Measurements from ENCODE around the gene UBL4B.

Gene UBL4B

GRCh38 chr1:110159168-110159567 lies 46.9 kb downstream of the UBL4B start:
- no peak for FAIRE-seq

- FAIRE-seq: no peak
These were observed 48.4 kb downstream of the UBL4B start for GRCh38 chr1:110160538-110161100.

- FAIRE-seq: no peak
These were observed 48.9 kb downstream of the UBL4B start for GRCh38 chr1:110161165-110161564.

DNA sequence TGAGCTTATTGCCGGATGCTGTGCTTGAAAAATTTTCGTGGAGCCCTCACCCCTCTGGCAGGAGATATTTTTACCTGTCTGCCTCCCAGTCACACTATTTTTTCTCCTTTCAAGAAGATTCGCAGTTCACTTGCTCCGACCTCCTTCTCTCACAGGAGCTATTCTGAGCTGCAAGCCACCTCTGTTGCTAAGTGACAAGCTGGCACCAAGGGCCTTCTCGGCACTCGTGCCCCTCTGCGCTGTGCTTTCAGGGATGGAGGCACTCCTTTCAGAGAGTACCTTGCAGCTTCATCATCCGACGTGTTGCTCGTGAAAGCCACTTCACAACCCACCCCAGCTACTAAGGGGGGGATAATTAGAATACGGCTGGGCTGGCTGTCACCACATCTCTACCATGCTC lies 49.6 kb downstream of the UBL4B start:
- no peak for FAIRE-seq
